HG03039 (cell line): ENCODE measurements around the gene ENTPD3.

Source experiments
- ATAC-seq: cut with Tn5 transposase; IDR thresholded peaks from one replicate; pipeline ENCODE4 v1.9.1; 2021; ENCODE audit warnings: mild to moderate bottlenecking, moderate library complexity; ENCODE audit not compliant: unreplicated experiment

Gene ENTPD3

GRCh38 chr3:40404591-40405198, 17.7 kb downstream of the ENTPD3 start:
- ATAC-seq: no peak

- ATAC-seq: no peak
These were observed 20.0 kb downstream of the ENTPD3 start for GRCh38 chr3:40407007-40407406.

- no peak for ATAC-seq
These were observed 20.6 kb downstream of the ENTPD3 start for GRCh38 chr3:40407611-40408010.

GRCh38 chr3:40414270-40414669, 27.3 kb downstream of the ENTPD3 start:
- no peak for ATAC-seq

- ATAC-seq: no peak
These were observed 31.0 kb downstream of the ENTPD3 start for GRCh38 chr3:40417845-40418543.

- ATAC-seq: no peak
These were observed 35.9 kb downstream of the ENTPD3 start for GRCh38 chr3:40422861-40423260.

- ATAC-seq: no peak
These were observed 40.2 kb downstream of the ENTPD3 start for GRCh38 chr3:40427045-40427669.

GRCh38 chr3:40432793-40433192, 45.8 kb downstream of the ENTPD3 start:
- no peak for ATAC-seq

GRCh38 chr3:40437889-40438288, 50.9 kb downstream of the ENTPD3 start:
- ATAC-seq: no peak

GRCh38 chr3:40445062-40445461, 58.1 kb downstream of the ENTPD3 start:
- ATAC-seq: no peak

GRCh38 chr3:40445880-40446279, 58.9 kb downstream of the ENTPD3 start:
- no peak for ATAC-seq

- ATAC-seq: no peak
These were observed 63.5 kb downstream of the ENTPD3 start for GRCh38 chr3:40450438-40450837.

- ATAC-seq: no peak
These were observed 64.6 kb downstream of the ENTPD3 start for GRCh38 chr3:40451551-40451950.

- no peak for ATAC-seq
These were observed 65.1 kb downstream of the ENTPD3 start for GRCh38 chr3:40452057-40452456.

GRCh38 chr3:40452562-40452875, 65.5 kb downstream of the ENTPD3 start:
- ATAC-seq: no peak

GRCh38 chr3:40452876-40453730, 66.1 kb downstream of the ENTPD3 start:
- peak; percentile 93 for ATAC-seq

GRCh38 chr3:40453933-40454332, 66.9 kb downstream of the ENTPD3 start:
- no peak for ATAC-seq

GRCh38 chr3:40455328-40455727, 68.3 kb downstream of the ENTPD3 start:
- no peak for ATAC-seq

- no peak for ATAC-seq
These were observed 69.4 kb downstream of the ENTPD3 start for GRCh38 chr3:40456279-40456939.

- peak; percentile 66 for ATAC-seq
These were observed 70.2 kb downstream of the ENTPD3 start, which contains the start of gene RPL14 for GRCh38 chr3:40456940-40457823. RPL14 (plus strand) TSS chr3:40457339; CDS start chr3:40457472, 133 bp downstream.
